Measurements from ENCODE around the gene RDH11. TPM values are rescaled to one million over a fixed set of nuclear protein-coding genes. Genes with fewer than 3 reads are reported as not detected.

Gene RDH11
- total RNA-seq, 1 donor from 2014 or later, result 14.3 TPM

DNA sequence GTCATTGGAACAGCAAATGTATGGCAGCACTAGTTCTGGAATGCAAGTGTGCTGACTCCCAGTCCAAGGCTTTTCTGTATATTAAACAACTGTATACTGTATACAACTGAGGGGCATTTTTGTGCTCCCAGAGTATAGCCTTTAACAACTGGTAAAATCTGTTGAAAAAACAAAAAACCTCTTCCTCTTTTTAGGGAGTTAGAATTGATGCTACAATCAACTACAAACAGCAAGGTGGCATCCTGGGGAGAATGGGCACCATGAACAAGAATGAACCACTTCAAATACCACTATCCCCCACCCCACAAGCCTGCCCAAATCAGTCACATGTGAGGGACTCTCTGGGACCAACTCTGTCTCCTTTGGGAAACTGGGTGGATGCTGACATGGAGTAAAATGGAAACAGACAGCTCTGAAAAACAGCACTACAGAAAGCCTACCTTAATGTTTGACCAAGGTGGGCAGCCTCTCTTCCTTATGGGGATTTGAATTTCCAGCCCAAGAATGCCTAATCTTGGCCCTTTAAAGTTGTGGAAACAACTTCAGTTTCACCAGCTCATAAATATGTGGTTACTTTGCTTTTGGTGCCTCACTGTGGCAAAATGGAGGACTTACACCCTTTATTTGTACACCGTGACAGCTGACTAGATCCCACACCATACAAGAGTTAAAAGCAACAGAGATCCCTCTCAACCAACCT lies 28.7 kb downstream of the RDH11 start:
- peak; percentile 64 for ATAC-seq
- intact Hi-C loops (cut with DNase I), result loop anchor here (2.0 kb wide), 1 partner anchor 48 kb away; the partner anchor contains the start of gene ARG2

GRCh38 chr14:67665868-67666267 lies 29.7 kb downstream of the RDH11 start:
- intact Hi-C loops (cut with DNase I), result loop anchor here (2.0 kb wide), 1 partner anchor 47 kb away; the partner anchor contains the start of gene ARG2
- no peak for ATAC-seq
- DNase-seq (ENCODE audit: missing footprints), result no peak

More for the DNA sequence above, 28.7 kb downstream of the RDH11 start:
- DNase-seq (ENCODE audit: missing footprints), result no peak

DNA sequence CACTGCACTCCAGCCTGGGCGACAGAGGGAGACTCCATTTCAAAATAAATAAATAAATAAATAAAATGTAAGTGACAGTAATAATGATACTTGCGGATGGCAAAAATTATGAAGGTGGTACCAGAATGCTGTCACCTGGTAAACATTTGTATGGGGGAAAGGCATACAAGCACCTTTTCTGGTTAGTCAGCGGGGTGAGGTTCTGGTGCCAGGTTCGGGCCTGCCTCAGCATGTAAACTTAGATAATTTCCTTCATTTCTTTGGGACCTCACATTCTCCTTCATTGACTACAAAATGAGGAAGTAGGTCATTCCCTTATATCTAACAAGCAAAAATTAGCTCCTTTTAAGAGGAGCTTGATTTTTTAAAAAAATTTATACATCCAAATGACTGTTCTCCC lies 31.9 kb downstream of the RDH11 start:
- no peak for ATAC-seq
- DNase-seq (ENCODE audit: missing footprints), result no peak
- intact Hi-C loops (cut with DNase I), result no loop called here

GRCh38 chr14:67653651-67654280 lies 41.8 kb downstream of the RDH11 start:
- ATAC-seq (no peak), DNase-seq (ENCODE audit: missing footprints) (no peak)
- intact Hi-C loops (cut with DNase I), result no loop called here

GRCh38 chr14:67652189-67652588 lies 43.4 kb downstream of the RDH11 start:
- ATAC-seq (no peak), DNase-seq (ENCODE audit: missing footprints) (no peak)
- intact Hi-C loops (cut with DNase I), result no loop called here

GRCh38 chr14:67650694-67651093 lies 44.9 kb downstream of the RDH11 start:
- DNase-seq (ENCODE audit: missing footprints), result no peak
- intact Hi-C loops (cut with DNase I), result no loop called here
- no peak for ATAC-seq

DNA sequence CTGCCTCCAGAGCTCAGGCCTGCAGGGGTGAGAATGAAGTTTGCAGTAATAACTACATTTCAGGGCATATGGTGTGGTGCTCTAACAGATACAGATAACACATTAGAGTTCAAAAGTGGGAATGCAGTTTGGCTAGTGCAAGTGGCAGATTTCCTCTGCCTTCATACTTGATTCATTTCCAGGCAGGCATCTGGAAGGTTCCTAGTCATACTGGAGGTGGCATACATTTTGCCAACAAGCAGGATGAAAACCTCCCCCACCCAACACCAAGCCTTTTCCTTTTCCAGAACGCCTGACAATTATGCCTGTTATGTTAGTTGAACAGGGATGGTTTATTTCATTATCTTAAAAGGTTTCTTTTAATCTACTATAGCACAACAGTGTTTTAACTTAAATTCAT lies 45.4 kb downstream of the RDH11 start:
- ATAC-seq, result no peak
- intact Hi-C loops (cut with DNase I), result no loop called here
- DNase-seq (ENCODE audit: missing footprints), result no peak

DNA sequence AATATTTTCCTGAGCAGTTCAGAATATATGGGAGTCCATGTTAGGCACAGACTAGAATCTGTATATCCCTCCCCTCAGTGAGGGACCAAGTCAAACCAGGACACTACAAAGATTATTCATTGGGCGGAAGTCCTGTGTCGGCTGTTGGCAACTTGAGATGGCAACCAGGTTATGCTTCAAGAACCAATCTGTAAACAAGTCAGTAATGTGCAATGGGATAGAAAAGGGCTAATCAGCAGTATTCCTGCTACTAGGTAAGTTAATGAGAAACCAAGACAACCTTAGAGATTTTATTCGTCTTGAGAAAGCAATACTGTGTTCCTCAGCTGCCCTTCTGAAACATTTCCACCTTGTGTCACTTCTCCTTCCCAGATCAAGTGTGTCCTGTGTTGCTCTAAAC lies 49.4 kb downstream of the RDH11 start:
- ATAC-seq (no peak), DNase-seq (ENCODE audit: missing footprints) (no peak)

GRCh38 chr14:67645414-67645813 lies 50.1 kb downstream of the RDH11 start:
- ATAC-seq, result peak; percentile 70
- no peak for DNase-seq (ENCODE audit: missing footprints)
- intact Hi-C loops (cut with DNase I), result no loop called here

More for the DNA sequence above, 49.4 kb downstream of the RDH11 start:
- intact Hi-C loops (cut with DNase I), result no loop called here

DNA sequence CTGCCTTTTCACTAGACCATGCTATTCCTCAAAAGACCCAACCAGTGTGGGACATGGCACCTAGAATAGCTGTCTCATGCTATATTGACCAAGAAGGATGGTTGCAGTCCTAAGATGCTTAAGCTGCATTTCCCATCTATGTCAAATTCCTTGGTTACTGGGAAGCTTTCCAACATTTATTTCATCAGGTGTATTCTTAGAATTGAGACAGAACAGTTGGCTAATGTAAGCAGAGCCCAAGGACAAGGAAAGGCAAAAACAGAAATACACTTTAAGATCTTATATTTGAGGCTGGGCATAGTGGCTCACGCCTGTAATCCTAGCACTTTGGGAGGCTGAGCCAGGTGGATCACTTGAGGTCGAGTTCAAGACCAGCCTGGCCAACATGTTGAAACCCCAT lies 51.1 kb downstream of the RDH11 start:
- DNase-seq (ENCODE audit: missing footprints) (no peak), ATAC-seq (no peak)
- intact Hi-C loops (cut with DNase I), result no loop called here

GRCh38 chr14:67643713-67644112 lies 51.9 kb downstream of the RDH11 start:
- ATAC-seq (no peak), DNase-seq (ENCODE audit: missing footprints) (no peak)
- intact Hi-C loops (cut with DNase I), result no loop called here

- intact Hi-C loops (cut with DNase I), result no loop called here
- no peak for ATAC-seq
- no peak for DNase-seq (ENCODE audit: missing footprints)
These were observed 53.4 kb downstream of the RDH11 start for GRCh38 chr14:67641902-67642749.

- intact Hi-C loops (cut with DNase I), result no loop called here
These were observed 54.1 kb downstream of the RDH11 start for GRCh38 chr14:67641480-67641879.

DNA sequence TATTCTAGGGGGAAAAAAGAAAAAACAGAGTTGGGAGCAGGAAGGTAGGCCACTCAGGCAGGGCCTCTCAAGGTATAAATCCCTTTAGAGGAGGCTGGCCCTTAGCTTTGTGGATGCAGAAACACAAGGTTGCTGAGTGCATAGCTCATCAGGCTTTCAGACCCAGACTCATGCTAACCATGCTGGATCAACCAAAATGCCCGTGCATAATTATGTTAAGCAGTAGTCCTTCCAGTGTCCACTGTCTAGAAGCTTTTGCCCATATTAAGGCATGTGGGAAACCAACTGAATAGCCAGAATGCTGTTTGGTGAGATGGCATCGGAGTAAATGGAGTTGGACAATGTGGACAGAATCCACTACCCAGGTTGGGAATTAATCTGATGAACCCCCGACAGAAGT lies 56.9 kb downstream of the RDH11 start:
- intact Hi-C loops (cut with DNase I), result no loop called here
- DNase-seq (ENCODE audit: missing footprints), result no peak
- ATAC-seq, result no peak

More at GRCh38 chr14:67641480-67641879, 54.1 kb downstream of the RDH11 start:
- no peak for DNase-seq (ENCODE audit: missing footprints)
- no peak for ATAC-seq

- intact Hi-C loops (cut with DNase I), result no loop called here
- peak; percentile 74 for ATAC-seq
These were observed 59.1 kb downstream of the RDH11 start for GRCh38 chr14:67636361-67636919.

DNA sequence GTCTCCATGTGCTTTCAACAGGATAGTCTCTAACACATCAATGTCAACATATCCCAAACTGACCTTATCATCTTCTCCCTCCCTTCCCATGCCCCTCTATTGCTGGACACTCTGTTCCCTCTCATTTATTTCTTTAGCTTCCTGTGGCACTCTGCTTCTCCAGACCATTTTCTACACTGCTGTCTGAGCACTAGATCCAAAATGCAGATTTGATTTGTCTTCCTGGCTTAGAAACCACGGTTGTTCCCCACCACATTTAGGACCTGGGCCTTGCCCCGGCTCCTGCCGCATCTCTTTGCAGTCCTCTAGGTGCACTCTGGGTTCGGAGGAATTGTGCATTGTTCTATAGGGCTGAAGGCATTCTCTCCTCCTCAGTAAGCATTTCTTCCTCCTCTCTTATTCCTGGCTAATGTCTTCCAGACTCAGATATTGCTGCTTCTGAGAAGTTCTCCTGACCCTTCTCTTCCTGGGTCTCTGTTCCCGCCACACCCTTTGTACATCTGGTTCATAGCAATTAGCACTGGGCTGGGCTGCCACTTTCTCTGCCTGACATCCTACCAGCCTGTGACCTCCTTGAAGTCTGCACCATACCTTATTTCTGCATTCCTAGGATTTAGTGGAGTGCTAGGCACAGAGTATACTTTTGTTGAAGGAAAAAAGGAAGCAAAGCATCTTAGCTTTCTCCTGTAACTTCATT lies 62.0 kb downstream of the RDH11 start:
- ATAC-seq (no peak), DNase-seq (ENCODE audit: missing footprints) (no peak)
- intact Hi-C loops (cut with DNase I), result no loop called here

More at GRCh38 chr14:67636361-67636919, 59.1 kb downstream of the RDH11 start:
- DNase-seq (ENCODE audit: missing footprints), result no peak

- ATAC-seq (no peak), DNase-seq (ENCODE audit: missing footprints) (no peak)
- intact Hi-C loops (cut with DNase I), result no loop called here
These were observed 64.6 kb downstream of the RDH11 start for GRCh38 chr14:67630938-67631337.

DNA sequence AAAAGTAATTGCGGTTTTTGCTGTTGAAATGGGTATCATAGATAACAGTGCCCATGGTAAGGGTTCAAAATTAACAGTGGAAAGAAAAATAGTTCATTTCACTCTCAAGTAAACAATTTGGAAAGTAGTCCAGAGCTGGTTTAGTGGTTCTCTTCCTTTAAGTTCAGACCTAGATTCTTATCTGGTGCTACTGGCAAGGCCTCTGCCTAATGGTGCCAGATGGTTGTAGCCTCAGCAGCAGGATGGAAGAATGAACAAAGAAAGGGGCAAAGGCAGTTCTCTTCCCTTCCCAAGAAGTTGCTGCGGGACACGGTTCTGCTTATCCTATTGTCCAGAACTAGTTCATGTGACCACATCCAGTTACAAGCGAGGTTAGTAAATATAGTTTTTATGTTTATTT lies 65.4 kb downstream of the RDH11 start:
- ATAC-seq (no peak), DNase-seq (ENCODE audit: missing footprints) (no peak)
- intact Hi-C loops (cut with DNase I), result no loop called here

GRCh38 chr14:67627519-67627918 lies 68.0 kb downstream of the RDH11 start:
- DNase-seq (ENCODE audit: missing footprints) (no peak), ATAC-seq (no peak)
- intact Hi-C loops (cut with DNase I), result no loop called here

All from Right ventricle myocardium inferior (tissue), 1 donor.